Neuronal stem cell (in vitro differentiated cells): ENCODE results near the gene PARD6A.
A peak's percentile ranks its signal among the peaks of the same experiment; 100 is the strongest.

Experiments
- DNase-seq: peaks from one replicate; pipeline ENCODE4 v3.0.0-alpha.2; 2013; ENCODE audit warnings: low spot score
- H2AFZ ChIP-seq: one replicate; pipeline ENCODE4 v1.6.1; 2013; ENCODE audit warnings: mild to moderate bottlenecking, low read length, inconsistent platforms
- H2AK5ac ChIP-seq: 2 replicates; pipeline ENCODE4 v1.6.1; 2013; ENCODE audit warnings: low read depth, mild to moderate bottlenecking, inconsistent platforms, low read length, moderate library complexity, mixed read lengths
- H2BK120ac ChIP-seq: 2 replicates; pipeline ENCODE4 v1.6.1; 2013; ENCODE audit warnings: low read depth, mild to moderate bottlenecking, inconsistent platforms, low read length, moderate library complexity, mixed read lengths
- H2BK12ac ChIP-seq: one replicate; pipeline ENCODE4 v1.6.1; 2013; ENCODE audit warnings: low read length, inconsistent platforms
- H2BK15ac ChIP-seq: 2 replicates; pipeline ENCODE4 v1.6.1; 2013; ENCODE audit warnings: mild to moderate bottlenecking, low read length, inconsistent platforms, mixed read lengths
- H2BK5ac ChIP-seq: one replicate; pipeline ENCODE4 v1.6.1; 2013; ENCODE audit warnings: inconsistent platforms, mild to moderate bottlenecking, low read length, moderate library complexity
- H3K14ac ChIP-seq: one replicate; pipeline ENCODE4 v1.6.1; 2013; ENCODE audit warnings: low read length, inconsistent platforms
- H3K18ac ChIP-seq: 2 replicates; pipeline ENCODE4 v1.6.1; 2013; ENCODE audit warnings: low read length, inconsistent platforms
- H3K23ac ChIP-seq: 2 replicates; pipeline ENCODE4 v1.6.1; 2013; ENCODE audit warnings: low read depth, mild to moderate bottlenecking, mixed read lengths, low read length, inconsistent platforms; ENCODE audit not compliant: poor library complexity
- H3K27ac ChIP-seq: replicated peaks from 3 replicates; pipeline ENCODE4 v1.5.1; 2013; ENCODE audit warnings: low read length, inconsistent platforms
- H3K27me3 ChIP-seq, 3 experiments: 2 replicates each; pipeline ENCODE4 v1.6.1; 2013; ENCODE audit warnings: low read length in 3 of 3, mild to moderate bottlenecking in 2 of 3, inconsistent platforms in 1 of 3, low read depth in 1 of 3, mixed read lengths in 1 of 3, moderate library complexity in 1 of 3; ENCODE audit not compliant: control insufficient read depth in 3 of 3, insufficient read depth in 3 of 3
- H3K36me3 ChIP-seq, 2 donors: replicated peaks in 1 of 2; 2 replicates each; pipeline ENCODE4 v1.6.1; 2013; ENCODE audit warnings: low read length in 2 of 2; ENCODE audit not compliant: control insufficient read depth in 2 of 2, insufficient read depth in 2 of 2
- H3K4ac ChIP-seq: 2 replicates; pipeline ENCODE4 v1.6.1; 2013; ENCODE audit warnings: inconsistent platforms, mild to moderate bottlenecking, low read length, moderate library complexity
- H3K4me1 ChIP-seq, 2 donors: 1 replicate in 1 of 2; 2 replicates in 1 of 2; pipeline ENCODE4 v1.6.1; 2013; ENCODE audit warnings: low read length in 2 of 2, low read depth in 1 of 2; ENCODE audit not compliant: control insufficient read depth in 2 of 2, insufficient read depth in 1 of 2
- H3K4me2 ChIP-seq: one replicate; pipeline ENCODE4 v1.6.1; 2013; ENCODE audit warnings: mild to moderate bottlenecking, low read length, inconsistent platforms; ENCODE audit not compliant: insufficient read depth, poor library complexity, severe bottlenecking
- H3K4me3 ChIP-seq, 2 donors: 2 replicates each; pipeline ENCODE4 v1.5.1; 2013; ENCODE audit warnings: low read length in 2 of 2, mild to moderate bottlenecking in 2 of 2, inconsistent platforms in 1 of 2, moderate library complexity in 1 of 2
- H3K79me1 ChIP-seq: one replicate; pipeline ENCODE4 v1.6.1; 2013; ENCODE audit warnings: low read depth, mild to moderate bottlenecking, inconsistent platforms, low read length, moderate library complexity
- H3K9ac ChIP-seq: one replicate; pipeline ENCODE4 v1.6.1; 2013; ENCODE audit warnings: mild to moderate bottlenecking, low read depth, low read length, inconsistent platforms; ENCODE audit not compliant: poor library complexity
- H3K9me3 ChIP-seq, 2 donors: replicated peaks in 1 of 2; 2 replicates each; pipeline versions ENCODE3 to v1.6.1; 2013; ENCODE audit warnings: low read length in 2 of 2, mild to moderate bottlenecking in 2 of 2, inconsistent platforms in 1 of 2, low read depth in 1 of 2, mixed read lengths in 1 of 2, moderate library complexity in 1 of 2; ENCODE audit not compliant: control insufficient read depth in 2 of 2, insufficient read depth in 1 of 2
- H4K8ac ChIP-seq: one replicate; pipeline ENCODE4 v1.6.1; 2013; ENCODE audit warnings: low read depth, mild to moderate bottlenecking, inconsistent platforms, low read length, moderate library complexity
- H4K91ac ChIP-seq: one replicate; pipeline ENCODE4 v1.6.1; 2013; ENCODE audit warnings: low read length, low read depth, mild to moderate bottlenecking, inconsistent platforms; ENCODE audit not compliant: poor library complexity
- WGBS, 2 donors: extraction: QIAGEN DNeasy Blood & Tissue Kit; methylation state at CpG; one replicate each; pipeline ENCODE4 v1.1.7; 2013; ENCODE audit warnings: missing lambda C conversion rate in 2 of 2, mixed read lengths in 1 of 2; ENCODE audit not compliant: insufficient read length in 2 of 2, insufficient replicate concordance in 1 of 2; ENCODE audit errors: extremely low coverage in 2 of 2; 5-methylcytosine and 5-hydroxymethylcytosine counted together

Gene PARD6A

GRCh38 chr16:67663877-67664222 is 3.1 kb downstream of the PARD6A start:
- Histone ChIP-seq H3K27me3 (peaks cover 0 to 2% (median 0%) of the 10 kb centered on the region in 3 experiments), H2AK5ac (no peak overlapping the region), H2BK12ac (peak overlapping the region; percentile 14), H3K9me3 (no peaks in the 10 kb centered on the region), H2BK5ac (no peak overlapping the region), H2AFZ (no peak overlapping the region), H4K91ac (no peak overlapping the region), H3K36me3 (peaks cover 11 to 38% of the 10 kb centered on the region in 2 donors), H3K14ac (no peak overlapping the region), H3K4me1 (peaks cover 17 to 29% of the 10 kb centered on the region in 2 donors), H2BK120ac (peak overlapping the region; percentile 36), H3K27ac (no peak overlapping the region), H3K9ac (peak overlapping the region; percentile 50), H2BK15ac (no peak overlapping the region), H3K4me2 (no peak overlapping the region), H3K4ac (no peak overlapping the region), H3K79me1 (peaks cover 10% of the 10 kb centered on the region), H3K23ac (no peak overlapping the region), H4K8ac (no peak overlapping the region), H3K18ac (peak overlapping the region; percentile 19), H3K4me3 (no peak overlapping the region)
- DNase-seq: no peak
- WGBS, 2 donors: no CpG with 5 or more reads among the region's 6 CpGs

GRCh38 chr16:67664258-67664657 is 3.5 kb downstream of the PARD6A start:
- WGBS, 2 donors: no CpG with 5 or more reads among the region's 4 CpGs
- Histone ChIP-seq H3K4me1 (peaks cover 14 to 25% of the 10 kb centered on the region in 2 donors), H3K9me3 (no peaks in the 10 kb centered on the region), H3K27me3 (peaks cover 0 to 2% (median 0%) of the 10 kb centered on the region in 3 experiments), H3K4me2 (no peak overlapping the region), H2BK12ac (no peak overlapping the region), H2BK15ac (no peak overlapping the region), H2BK5ac (no peak overlapping the region), H2BK120ac (no peak overlapping the region), H2AK5ac (no peak overlapping the region), H3K36me3 (peaks cover 11 to 37% of the 10 kb centered on the region in 2 donors), H4K91ac (no peak overlapping the region), H3K23ac (no peak overlapping the region), H3K14ac (no peak overlapping the region), H3K4ac (no peak overlapping the region), H3K27ac (no peak overlapping the region), H2AFZ (no peak overlapping the region), H4K8ac (no peak overlapping the region), H3K18ac (no peak overlapping the region), H3K4me3 (no peak overlapping the region), H3K79me1 (peaks cover 9% of the 10 kb centered on the region), H3K9ac (no peak overlapping the region)
- DNase-seq: no peak

- Histone ChIP-seq H3K9me3 (no peaks in the 10 kb centered on the region), H3K79me1 (peaks cover 4% of the 10 kb centered on the region), H3K23ac (no peak overlapping the region), H3K18ac (no peak overlapping the region), H3K4me2 (no peak overlapping the region), H2BK15ac (no peak overlapping the region), H2BK120ac (no peak overlapping the region), H2BK12ac (no peak overlapping the region), H3K27me3 (peaks cover 0 to 2% (median 0%) of the 10 kb centered on the region in 3 experiments), H3K4me1 (peaks cover 12 to 22% of the 10 kb centered on the region in 2 donors), H2AK5ac (no peak overlapping the region), H4K91ac (no peak overlapping the region), H3K36me3 (peaks cover 11 to 37% of the 10 kb centered on the region in 2 donors), H3K14ac (no peak overlapping the region), H3K9ac (no peak overlapping the region), H3K27ac (no peak overlapping the region), H3K4me3 (no peak overlapping the region), H2BK5ac (no peak overlapping the region), H2AFZ (no peak overlapping the region), H4K8ac (no peak overlapping the region), H3K4ac (no peak overlapping the region)
- WGBS, 2 donors: no CpG with 5 or more reads among the region's 7 CpGs
- no peak for DNase-seq
Measured at GRCh38 chr16:67664871-67665270, 4.1 kb downstream of the PARD6A start.

- no peak overlapping the region for H3K4ac ChIP-seq
- H3K4me2 ChIP-seq: peak overlapping the region; percentile 99
- H2BK5ac ChIP-seq: no peak overlapping the region
- H2AK5ac ChIP-seq: no peak overlapping the region
- no peak overlapping the region for H2BK15ac ChIP-seq
- H3K14ac ChIP-seq: no peak overlapping the region
- DNase-seq: no peak
- WGBS, 2 donors: no CpG with 5 or more reads among the region's 5 CpGs
- H3K18ac ChIP-seq: no peak overlapping the region
- no peak overlapping the region for H4K8ac ChIP-seq
- H3K9ac ChIP-seq: no peak overlapping the region
- H3K4me3 ChIP-seq: peak overlapping the region; percentile 51 to 87
- peaks cover 12 to 22% of the 10 kb centered on the region in 2 donors for H3K4me1 ChIP-seq
- H3K23ac ChIP-seq: no peak overlapping the region
- no peak overlapping the region for H2BK120ac ChIP-seq
- no peak overlapping the region for H4K91ac ChIP-seq
- H2BK12ac ChIP-seq: no peak overlapping the region
- H3K36me3 ChIP-seq: peaks cover 11 to 37% of the 10 kb centered on the region in 2 donors
- peaks cover 0 to 2% (median 0%) of the 10 kb centered on the region in 3 experiments for H3K27me3 ChIP-seq
- H3K9me3 ChIP-seq: no peaks in the 10 kb centered on the region
- H3K27ac ChIP-seq: no peak overlapping the region
- H2AFZ ChIP-seq: peak overlapping the region; percentile 96
- peaks cover 2% of the 10 kb centered on the region for H3K79me1 ChIP-seq
Measured at GRCh38 chr16:67665598-67665997, 4.8 kb downstream of the PARD6A start.
